Right lobe of liver (tissue), 4 donors: ENCODE data around the gene PKIB.

Experiments
- POLR2A ChIP-seq: fragments of 450-650 bp; IDR thresholded peaks from one replicate; pipeline ENCODE4 v1.6.1; 2017; ENCODE audit warnings: antibody characterized with exemption, mild to moderate bottlenecking
- TF ChIP-seq, protein P1 (sequence below), 4 donors: fragments of 200-600 bp in 3 of 4; fragments of 450-650 bp in 1 of 4; IDR thresholded peaks; one replicate each; pipeline versions ENCODE4 v1.5.1 to v1.8.0; 2016 to 2022; ENCODE audit warnings: antibody characterized with exemption in 4 of 4, mild to moderate bottlenecking in 2 of 4
- donor health status: DM: no; HTN: no; CAD: no.
- donor health status: DM: no; HTN: no; CAD: no.
- donor health status: DM: no; HTN: yes; CAD: no.

DNA sequence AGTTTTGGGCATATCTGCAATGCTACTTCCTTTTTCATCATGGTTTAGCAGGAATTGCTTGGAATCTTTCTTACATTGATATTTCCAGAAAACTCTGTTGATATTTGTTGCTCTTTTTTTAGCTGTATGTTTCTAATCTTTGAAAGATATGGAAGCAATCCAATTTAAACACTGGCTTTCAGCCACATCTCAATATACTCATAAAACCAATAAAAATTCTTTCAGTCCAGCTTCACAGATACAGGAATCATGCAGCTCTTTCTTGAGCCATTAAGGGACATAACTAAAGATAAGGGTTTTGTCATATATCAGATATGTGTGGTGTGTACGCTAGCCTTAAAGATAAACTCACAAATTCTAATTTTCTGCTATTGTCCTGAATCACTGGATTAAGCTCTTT lies 47.4 kb downstream of the PKIB start:
- TF ChIP-seq POLR2A, result no peak
- TF ChIP-seq, protein P1, sequence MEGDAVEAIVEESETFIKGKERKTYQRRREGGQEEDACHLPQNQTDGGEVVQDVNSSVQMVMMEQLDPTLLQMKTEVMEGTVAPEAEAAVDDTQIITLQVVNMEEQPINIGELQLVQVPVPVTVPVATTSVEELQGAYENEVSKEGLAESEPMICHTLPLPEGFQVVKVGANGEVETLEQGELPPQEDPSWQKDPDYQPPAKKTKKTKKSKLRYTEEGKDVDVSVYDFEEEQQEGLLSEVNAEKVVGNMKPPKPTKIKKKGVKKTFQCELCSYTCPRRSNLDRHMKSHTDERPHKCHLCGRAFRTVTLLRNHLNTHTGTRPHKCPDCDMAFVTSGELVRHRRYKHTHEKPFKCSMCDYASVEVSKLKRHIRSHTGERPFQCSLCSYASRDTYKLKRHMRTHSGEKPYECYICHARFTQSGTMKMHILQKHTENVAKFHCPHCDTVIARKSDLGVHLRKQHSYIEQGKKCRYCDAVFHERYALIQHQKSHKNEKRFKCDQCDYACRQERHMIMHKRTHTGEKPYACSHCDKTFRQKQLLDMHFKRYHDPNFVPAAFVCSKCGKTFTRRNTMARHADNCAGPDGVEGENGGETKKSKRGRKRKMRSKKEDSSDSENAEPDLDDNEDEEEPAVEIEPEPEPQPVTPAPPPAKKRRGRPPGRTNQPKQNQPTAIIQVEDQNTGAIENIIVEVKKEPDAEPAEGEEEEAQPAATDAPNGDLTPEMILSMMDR (IDR thresholded peaks at IDR 0.05), result no peak
